HG03196 (cell line): ENCODE results near the gene KIF3C.
"Not testable (repeated sequence)": the region's sequence is repeated elsewhere in the genome, so short reads cannot be mapped to it uniquely, and the experiment has no call there.

Experiments used
- ATAC-seq: cut with Tn5 transposase; IDR thresholded peaks from one replicate; pipeline ENCODE4 v1.9.1; 2021; ENCODE audit not compliant: unreplicated experiment

KIF3C gene

GRCh38 chr2:26000561-26001082, 18.3 kb upstream of the KIF3C start:
- no peak for ATAC-seq

- ATAC-seq, result not testable (repeated sequence)
Observed at GRCh38 chr2:25999406-25999805, 17.1 kb upstream of the KIF3C start.

- not testable (repeated sequence) for ATAC-seq
Observed at GRCh38 chr2:25998816-25999383, 16.6 kb upstream of the KIF3C start.

- no peak for ATAC-seq
Observed at GRCh38 chr2:25996844-25997243, 14.5 kb upstream of the KIF3C start.

GRCh38 chr2:25994509-25994908, 12.2 kb upstream of the KIF3C start:
- no peak for ATAC-seq

GRCh38 chr2:25993049-25993448, 10.8 kb upstream of the KIF3C start:
- ATAC-seq, result no peak

GRCh38 chr2:25992556-25992955, 10.3 kb upstream of the KIF3C start:
- ATAC-seq, result no peak

GRCh38 chr2:25991965-25992364, 9.7 kb upstream of the KIF3C start:
- no peak for ATAC-seq

GRCh38 chr2:25989154-25989553, 6.9 kb upstream of the KIF3C start:
- ATAC-seq, result no peak

GRCh38 chr2:25988134-25988533, 5.8 kb upstream of the KIF3C start:
- no peak for ATAC-seq

GRCh38 chr2:25983735-25984134, 1.4 kb upstream of the KIF3C start:
- ATAC-seq, result no peak

- ATAC-seq, result no peak
Observed at GRCh38 chr2:25982968-25983280, 627 bp upstream of the KIF3C start.

GRCh38 chr2:25981596-25982272, 563 bp downstream of the KIF3C start:
- ATAC-seq, result no peak

GRCh38 chr2:25980951-25981350, 1.3 kb downstream of the KIF3C start:
- no peak for ATAC-seq

- ATAC-seq, result no peak
Observed at GRCh38 chr2:25980076-25980887, 2.0 kb downstream of the KIF3C start.

- no peak for ATAC-seq
Observed at GRCh38 chr2:25979001-25979400, 3.3 kb downstream of the KIF3C start.

GRCh38 chr2:25977768-25978167, 4.5 kb downstream of the KIF3C start:
- ATAC-seq, result no peak

GRCh38 chr2:25976983-25977741, 5.1 kb downstream of the KIF3C start:
- no peak for ATAC-seq

- no peak for ATAC-seq
Observed at GRCh38 chr2:25972049-25972823, 10.1 kb downstream of the KIF3C start.

GRCh38 chr2:25971596-25971995, 10.7 kb downstream of the KIF3C start:
- no peak for ATAC-seq
